Keratinocyte (primary cell): ENCODE results near the gene MYBBP1A. TPM values are rescaled to one million over a fixed set of nuclear protein-coding genes. Genes with fewer than 3 reads are reported as not detected.

Experiments used
- DNase-seq: peaks from one replicate; pipeline ENCODE4 v3.0.0-alpha.2; 2011; ENCODE audit warnings: low read depth, missing footprints, low spot score
- FAIRE-seq: peaks from 2 replicates; lab custom pipeline; 2011; peaks lifted over from hg19 to GRCh38; lab: Jason Lieb, UNC
- H2AFZ ChIP-seq: 2 replicates; pipeline ENCODE4 v1.6.0; 2012; ENCODE audit warnings: low read length, control low read depth, inconsistent platforms; ENCODE audit not compliant: control insufficient read depth
- H3K27ac ChIP-seq: 2 replicates; pipeline ENCODE4 v1.5.1; 2011; ENCODE audit warnings: low read length; ENCODE audit not compliant: control insufficient read depth, insufficient read depth
- H3K27me3 ChIP-seq: 3 replicates; pipeline ENCODE4 v1.6.0; 2011; ENCODE audit warnings: low read length; ENCODE audit not compliant: control insufficient read depth, insufficient read depth; ENCODE audit errors: extremely low read depth
- H3K36me3 ChIP-seq, 2 experiments: 2 replicates in 1 of 2; 3 replicates in 1 of 2; pipeline ENCODE4 v1.5.1; 2011; ENCODE audit warnings: low read length in 2 of 2, mild to moderate bottlenecking in 1 of 2; ENCODE audit not compliant: control insufficient read depth in 2 of 2, insufficient read depth in 2 of 2; ENCODE audit errors: extremely low read depth in 1 of 2
- H3K4me1 ChIP-seq: 3 replicates; pipeline ENCODE4 v1.5.1; 2011; ENCODE audit warnings: low read length; ENCODE audit not compliant: control insufficient read depth, insufficient read depth; ENCODE audit errors: extremely low read depth
- H3K4me2 ChIP-seq: 3 replicates; pipeline ENCODE4 v1.6.0; 2011; ENCODE audit warnings: low read depth, low read length; ENCODE audit not compliant: control insufficient read depth, insufficient read depth; ENCODE audit errors: extremely low read depth
- H3K4me3 ChIP-seq, 3 experiments: fragments of 200-600 bp in 1 of 3; sonication (generic) in 1 of 3; 2 replicates in 2 of 3; 3 replicates in 1 of 3; pipeline ENCODE4 v1.5.1; 2011 to 2016; ENCODE audit warnings: low read length in 3 of 3, mild to moderate bottlenecking in 3 of 3, control low read depth in 2 of 3, inconsistent platforms in 1 of 3, low read depth in 1 of 3, mixed read lengths in 1 of 3, mixed run types in 1 of 3, moderate library complexity in 1 of 3; ENCODE audit not compliant: control insufficient read depth in 2 of 3, insufficient read depth in 2 of 3; ENCODE audit errors: extremely low read depth in 1 of 3
- H3K79me2 ChIP-seq: 2 replicates; pipeline ENCODE4 v1.6.0; 2012; ENCODE audit warnings: low read length; ENCODE audit not compliant: control insufficient read depth, insufficient read depth
- H3K9ac ChIP-seq: 3 replicates; pipeline ENCODE4 v1.6.0; 2011; ENCODE audit warnings: low read length; ENCODE audit not compliant: control insufficient read depth, insufficient read depth; ENCODE audit errors: extremely low read depth
- H3K9me1 ChIP-seq: 3 replicates; pipeline ENCODE4 v1.6.0; 2011; ENCODE audit warnings: low read length; ENCODE audit not compliant: control insufficient read depth, insufficient read depth; ENCODE audit errors: extremely low read depth
- H3K9me3 ChIP-seq: 2 replicates; pipeline ENCODE4 v1.5.1; 2012; ENCODE audit warnings: low read depth, low read length; ENCODE audit not compliant: control insufficient read depth
- H4K20me1 ChIP-seq: 3 replicates; pipeline ENCODE4 v1.6.0; 2011; ENCODE audit warnings: low read length; ENCODE audit not compliant: control insufficient read depth, insufficient read depth; ENCODE audit errors: extremely low read depth
- CTCF ChIP-seq, 3 experiments: IDR thresholded peaks in 1 of 3; conservative IDR thresholded peaks in 1 of 3; optimal IDR thresholded peaks in 1 of 3; 2 replicates in 2 of 3; 3 replicates in 1 of 3; pipeline versions ENCODE3 to v1.5.1; 2011; ENCODE audit warnings: low read length in 3 of 3, mild to moderate bottlenecking in 3 of 3, moderate library complexity in 2 of 3, control low read depth in 1 of 3, inconsistent platforms in 1 of 3; ENCODE audit not compliant: insufficient read depth in 2 of 3; ENCODE audit errors: extremely low read depth in 1 of 3
- EZH2 ChIP-seq: IDR thresholded peaks from one replicate; pipeline ENCODE4 v1.6.1; 2012; ENCODE audit warnings: inconsistent platforms, mild to moderate bottlenecking, low read length, moderate library complexity
- dilution Hi-C: fragments of 300-500 bp; cut with MboI; formaldehyde crosslinking; loops from one replicate; pipeline ENCODE4 v1.7.0; 2020; ENCODE audit warnings: low sequenced_read_pairs; ENCODE audit not compliant: extremely low pct_ligation_motif_present
- polyA plus RNA-seq, 5 experiments: library from polyadenylated mRNA; depleted of rRNA in 3 of 5; stranded (reverse) in 3 of 5; stranded (forward) in 1 of 5; unstranded in 1 of 5; fragments of >200 nt; gene quantifications; 1 replicate in 1 of 5; 2 replicates in 3 of 5; 3 replicates in 1 of 5; pipeline versions ENCODE4 v1.2.1 to v1.2.3, GENCODE V29; 2011 to 2012; ENCODE audit warnings: missing spikeins in 2 of 5, low read depth in 1 of 5, low replicate concordance in 1 of 5

Gene MYBBP1A
- polyA plus RNA-seq, 1 donor (not counting 4 experiments of a cell fraction or from before 2014, with no cell fraction given), result 20.5 TPM

GRCh38 chr17:4577386-4577993 lies 22.3 kb upstream of the MYBBP1A start:
- H3K27me3 ChIP-seq, result peaks cover 15% of the 10 kb centered on the region
- no peaks in the 10 kb centered on the region for H3K9me3 ChIP-seq
- FAIRE-seq (no peak), DNase-seq (no peak)
- no peak overlapping the region for H3K4me3 ChIP-seq
- peaks cover 2% of the 10 kb centered on the region for H3K9me1 ChIP-seq
- H3K79me2 ChIP-seq, result no peaks in the 10 kb centered on the region
- no peaks in the 10 kb centered on the region for H3K36me3 ChIP-seq
- H3K27ac ChIP-seq, result no peak overlapping the region
- TF ChIP-seq EZH2, result no peak
- TF ChIP-seq CTCF (optimal IDR thresholded peaks at IDR 0.05 in 1 of 3, IDR thresholded peaks at IDR 0.05 in 1 of 3, conservative IDR thresholded peaks at IDR 0.05 in 1 of 3; ENCODE audit: extremely low read depth in 1 of 3, insufficient read depth in 2 of 3, low read length in 3 of 3), result no peak
- H3K9ac ChIP-seq, result no peak overlapping the region
- no peaks in the 10 kb centered on the region for H4K20me1 ChIP-seq
- H3K4me1 ChIP-seq, result peaks cover 14% of the 10 kb centered on the region
- dilution Hi-C loops, result no loop called here
- no peak overlapping the region for H2AFZ ChIP-seq
- H3K4me2 ChIP-seq, result no peak overlapping the region

GRCh38 chr17:4576729-4577322 lies 21.6 kb upstream of the MYBBP1A start:
- Histone ChIP-seq H3K9me1 (peaks cover 2% of the 10 kb centered on the region), H4K20me1 (no peaks in the 10 kb centered on the region), H3K9me3 (no peaks in the 10 kb centered on the region), H3K4me3 (no peak overlapping the region), H3K9ac (no peak overlapping the region), H3K79me2 (no peaks in the 10 kb centered on the region), H3K36me3 (no peaks in the 10 kb centered on the region), H3K27ac (no peak overlapping the region), H3K4me1 (peaks cover 14% of the 10 kb centered on the region), H3K27me3 (peaks cover 10% of the 10 kb centered on the region), H2AFZ (no peak overlapping the region), H3K4me2 (no peak overlapping the region)
- FAIRE-seq, result no peak
- dilution Hi-C loops, result no loop called here
- no peak for TF ChIP-seq CTCF (optimal IDR thresholded peaks at IDR 0.05 in 1 of 3, IDR thresholded peaks at IDR 0.05 in 1 of 3, conservative IDR thresholded peaks at IDR 0.05 in 1 of 3; ENCODE audit: extremely low read depth in 1 of 3, insufficient read depth in 2 of 3, low read length in 3 of 3)
- no peak for TF ChIP-seq EZH2
- DNase-seq, result no peak
